B cell (primary cell): Measurements from ENCODE around the gene SHISA8. TPM values are rescaled to one million over a fixed set of nuclear protein-coding genes. Genes with fewer than 3 reads are reported as not detected.

Source experiments
- ATAC-seq: fragments of 200-7000 bp; cut with Tn5 transposase; one replicate; pipeline ENCODE4 v1.10.0; 2021; ENCODE audit warnings: low read depth, mild to moderate bottlenecking, moderate number of reproducible peaks, moderate library complexity
- CTCF ChIA-PET: fragments of 350-600 bp; sonication (Branson Sonifier 250); formaldehyde crosslinking; loops from one replicate; lab custom pipeline; 2021; ENCODE audit warnings: antibody characterized with exemption, inconsistent platforms; lab: Charles Lee
- POLR2A ChIA-PET: fragments of 350-600 bp; sonication (Branson Sonifier 250); formaldehyde crosslinking; loops from one replicate; lab custom pipeline; 2021; ENCODE audit warnings: antibody characterized with exemption; lab: Charles Lee
- DNase-seq: peaks from one replicate; pipeline ENCODE4 v3.0.0; 2013
- H2AFZ ChIP-seq: 2 replicates; pipeline ENCODE4 v1.6.1; 2012; ENCODE audit warnings: mild to moderate bottlenecking, low read depth, low read length; ENCODE audit not compliant: insufficient read depth, poor library complexity, severe bottlenecking
- H3K27ac ChIP-seq, 2 donors: 1 replicate in 1 of 2; 2 replicates in 1 of 2; pipeline ENCODE4 v1.5.1; 2012 to 2013; ENCODE audit warnings: low read length in 2 of 2, mild to moderate bottlenecking in 2 of 2, moderate library complexity in 1 of 2
- H3K27me3 ChIP-seq, 4 experiments: fragments of 200-600 bp in 1 of 4; sonication (generic) in 1 of 4; replicated peaks in 1 of 4; 1 replicate in 2 of 4; 2 replicates in 2 of 4; pipeline versions ENCODE4 v1.6.1 to v1.7.0; 2013 to 2016; ENCODE audit warnings: low read length in 3 of 4, mild to moderate bottlenecking in 2 of 4, mixed read lengths in 1 of 4, moderate library complexity in 1 of 4; ENCODE audit not compliant: insufficient read depth in 4 of 4, control insufficient read depth in 3 of 4; ENCODE audit errors: control extremely low read depth in 1 of 4
- H3K36me3 ChIP-seq, 2 experiments: replicated peaks in 1 of 2; 1 replicate in 1 of 2; 2 replicates in 1 of 2; pipeline versions ENCODE4 v1.6.1 to v1.7.1; 2013; ENCODE audit warnings: low read length in 1 of 2; ENCODE audit not compliant: insufficient read depth in 2 of 2, control insufficient read depth in 1 of 2; ENCODE audit errors: control extremely low read depth in 1 of 2, extremely low read depth in 1 of 2
- H3K4me1 ChIP-seq, 2 donors: fragments of 200-600 bp in 1 of 2; sonication (generic) in 1 of 2; 1 replicate in 1 of 2; 2 replicates in 1 of 2; pipeline versions ENCODE4 v1.5.1 to v1.6.1; 2013 to 2017; ENCODE audit warnings: low read length in 2 of 2; ENCODE audit not compliant: control insufficient read depth in 2 of 2, insufficient read depth in 2 of 2
- H3K4me2 ChIP-seq: replicated peaks from 2 replicates; pipeline ENCODE3; 2012; ENCODE audit warnings: mild to moderate bottlenecking, low read depth, low read length; ENCODE audit not compliant: poor library complexity, severe bottlenecking
- H3K4me3 ChIP-seq, 5 experiments: fragments of 200-600 bp in 1 of 5; sonication (generic) in 1 of 5; 1 replicate in 3 of 5; 2 replicates in 2 of 5; pipeline versions ENCODE4 v1.5.1 to v1.7.0; 2011 to 2016; ENCODE audit warnings: low read length in 4 of 5, mild to moderate bottlenecking in 4 of 5, low read depth in 2 of 5, control low read depth in 1 of 5, moderate library complexity in 1 of 5; ENCODE audit not compliant: insufficient read depth in 1 of 5; ENCODE audit errors: control extremely low read depth in 1 of 5, extremely low read depth in 1 of 5
- H3K79me2 ChIP-seq: fragments of 200-600 bp; sonication (generic); one replicate; pipeline ENCODE4 v1.6.0; 2016; ENCODE audit warnings: low read length; ENCODE audit not compliant: control insufficient read depth, insufficient read depth
- H3K9ac ChIP-seq: fragments of 200-600 bp; sonication (generic); 2 replicates; pipeline ENCODE4 v1.6.1; 2017; ENCODE audit warnings: mild to moderate bottlenecking, low read length, moderate library complexity
- H3K9me3 ChIP-seq, 3 donors: one replicate each; pipeline versions ENCODE4 v1.6.1 to v1.7.1; 2013; ENCODE audit warnings: low read length in 2 of 3; ENCODE audit not compliant: control insufficient read depth in 2 of 3, insufficient read depth in 1 of 3; ENCODE audit errors: control extremely low read depth in 1 of 3
- H4K20me1 ChIP-seq: 2 replicates; pipeline ENCODE4 v1.6.0; 2012; ENCODE audit warnings: mild to moderate bottlenecking, low read length; ENCODE audit not compliant: insufficient read depth, control insufficient read depth, poor library complexity, severe bottlenecking
- H3K27ac Mint-ChIP-seq: one replicate; pipeline ENCODE4 v1.8.0; 2021; ENCODE audit warnings: mixed read lengths
- H3K27me3 Mint-ChIP-seq: one replicate; pipeline ENCODE4 v1.8.0; 2021; ENCODE audit warnings: mixed read lengths
- H3K4me1 Mint-ChIP-seq: one replicate; pipeline ENCODE4 v1.8.0; 2021; ENCODE audit warnings: mixed read lengths
- H3K4me3 Mint-ChIP-seq: one replicate; pipeline ENCODE4 v1.8.0; 2021; ENCODE audit warnings: mixed read lengths
- H3K9me3 Mint-ChIP-seq: one replicate; pipeline ENCODE4 v1.8.0; 2022; ENCODE audit warnings: mixed read lengths; ENCODE audit not compliant: insufficient read depth
- CTCF ChIP-seq: fragments of 200-600 bp; IDR thresholded peaks from one replicate; pipeline ENCODE4 v1.8.0; 2022; ENCODE audit warnings: antibody characterized with exemption, mild to moderate bottlenecking
- EZH2 ChIP-seq: IDR thresholded peaks from 2 replicates; pipeline ENCODE4 v1.6.1; 2012; ENCODE audit warnings: borderline replicate concordance, low read depth, mild to moderate bottlenecking, moderate library complexity, low read length; ENCODE audit not compliant: insufficient read depth, poor library complexity, severe bottlenecking
- WGBS: methylation state at CpG from one replicate; pipeline ENCODE4 v1.1.5; 2013; ENCODE audit warnings: missing lambda C conversion rate; ENCODE audit not compliant: insufficient coverage; 5-methylcytosine and 5-hydroxymethylcytosine counted together
- intact Hi-C: fragments of 100-400 bp; cut with micrococcal nuclease; formaldehyde crosslinking; loops from one replicate; pipeline ENCODE4 v1.10.0; 2022
- polyA plus RNA-seq: library from polyadenylated mRNA; depleted of rRNA; stranded (reverse); fragments of >200 nt; gene quantifications from 2 replicates; pipeline ENCODE4 v1.2.3, GENCODE V29; 2012
- total RNA-seq, 2 donors: library from RNA; stranded (reverse); fragments of 120-200 nt in 1 of 2; gene quantifications; 1 replicate in 1 of 2; 2 replicates in 1 of 2; pipeline versions ENCODE4 v1.2.3 to v1.2.4, GENCODE V29; 2013 to 2022

SHISA8 gene
- total and polyA plus RNA-seq, 2 donors (not counting 1 experiment from before 2014, with no cell fraction given) = 22.4 to 46.5 TPM

- no peak overlapping the region for H3K27ac ChIP-seq
- 75% methylated on average over 10 of the region's 11 CpGs for WGBS
- H3K4me1 ChIP-seq = peaks cover 77 to 80% of the 10 kb centered on the region in 2 donors
- Mint-ChIP-seq H3K27me3 (peaks cover 5% of the 10 kb centered on the region), H3K4me3 (no peak overlapping the region), H3K4me1 (peaks cover 75% of the 10 kb centered on the region), H3K27ac (peak overlapping the region; percentile 97), H3K9me3 (no peaks in the 10 kb centered on the region)
- intact Hi-C loops = no loop called here
- peaks cover 0 to 4% of the 10 kb centered on the region in 2 experiments for H3K36me3 ChIP-seq
- peaks cover 47% of the 10 kb centered on the region for H3K79me2 ChIP-seq
- H3K9me3 ChIP-seq = peaks cover 0 to 15% (median 0%) of the 10 kb centered on the region in 3 donors
- H4K20me1 ChIP-seq = peaks cover 41% of the 10 kb centered on the region
- H3K9ac ChIP-seq = no peak overlapping the region
- peak overlapping the region; percentile 92 for H3K4me2 ChIP-seq
- no peak for TF ChIP-seq EZH2
- TF ChIP-seq CTCF = no peak
- H3K27me3 ChIP-seq = peaks cover 0 to 22% (median 11%) of the 10 kb centered on the region in 4 experiments
- no peak overlapping the region for H2AFZ ChIP-seq
- CTCF ChIA-PET = interaction anchor here (2.4 to 17.9 kb wide), 2 partner anchors 9 to 20 kb away, joined by 9 to 499 read pairs; partner anchors contain the start of gene TNFRSF13C
- POLR2A ChIA-PET = interaction anchor here (0.7 to 16.8 kb wide), 7 partner anchors 9 to 96 kb away, joined by 3 to 960 read pairs (median 5); partner anchors contain the start of genes SREBF2 and TNFRSF13C
- no peak for ATAC-seq
- no peak overlapping the region for H3K4me3 ChIP-seq
- no peak for DNase-seq
These were observed 2.6 kb upstream of the SHISA8 start for GRCh38 chr22:41917375-41917902.

- Histone ChIP-seq H3K36me3 (no peaks in the 10 kb centered on the region), H3K79me2 (peaks cover 42% of the 10 kb centered on the region), H4K20me1 (peaks cover 47% of the 10 kb centered on the region), H3K9me3 (peaks cover 0 to 15% (median 0%) of the 10 kb centered on the region in 3 donors), H3K9ac (no peak overlapping the region), H3K27ac (no peak overlapping the region), H3K4me3 (no peak overlapping the region), H3K4me1 (peaks cover 77 to 78% of the 10 kb centered on the region in 2 donors), H3K4me2 (no peak overlapping the region), H2AFZ (no peak overlapping the region), H3K27me3 (peaks cover 0 to 28% (median 17%) of the 10 kb centered on the region in 4 experiments)
- 85% methylated on average over 8 of the region's 10 CpGs for WGBS
- peak; percentile 56 for DNase-seq
- intact Hi-C loops = no loop called here
- ATAC-seq = no peak
- no peak for TF ChIP-seq EZH2
- Mint-ChIP-seq H3K9me3 (no peaks in the 10 kb centered on the region), H3K4me3 (peak overlapping the region; percentile 79), H3K27ac (peak overlapping the region; percentile 97), H3K4me1 (peaks cover 75% of the 10 kb centered on the region), H3K27me3 (peaks cover 5% of the 10 kb centered on the region)
- ChIA-PET POLR2A (interaction anchor here (0.6 to 16.8 kb wide), 8 partner anchors 9 to 136 kb away, joined by 3 to 960 read pairs (median 6); partner anchors contain the start of genes SMIM45 and SREBF2), CTCF (interaction anchor here (1.0 to 17.9 kb wide), 4 partner anchors 9 to 55 kb away, joined by 3 to 499 read pairs (median 6); partner anchors contain the start of gene TNFRSF13C)
These were observed 2.0 kb upstream of the SHISA8 start for GRCh38 chr22:41916745-41917358.
